Stomach (tissue), 4 donors: ENCODE results near the gene CACNB2.

ENCODE experiments used
- CTCF ChIP-seq, 7 experiments: fragments of 450-650 bp in 4 of 7; fragments of 200-600 bp in 3 of 7; sonication (generic) in 3 of 7; IDR thresholded peaks; one replicate each; pipeline ENCODE4 v1.5.1; 2016 to 2019; ENCODE audit warnings: antibody characterized with exemption in 7 of 7, control low read depth in 2 of 7, mild to moderate bottlenecking in 1 of 7
- POLR2AphosphoS5 ChIP-seq, 3 donors: sonication (generic); formaldehyde crosslinking; IDR thresholded peaks; one replicate each; pipeline ENCODE4 v1.6.1; 2016; ENCODE audit warnings: antibody characterized with exemption in 3 of 3

- no peak for TF ChIP-seq CTCF (IDR thresholded peaks at IDR 0.05)
- TF ChIP-seq POLR2AphosphoS5 (IDR thresholded peaks at IDR 0.05) = no peak
These were observed 81.7 kb downstream of the CACNB2 start for GRCh38 chr10:18221882-18222281.
